HCT116 (cell line): ENCODE data around the gene TSPYL2. TPM values are rescaled to one million over a fixed set of nuclear protein-coding genes. Genes with fewer than 3 reads are reported as not detected.

ENCODE experiments used
- ATAC-seq: fragments of 200-7000 bp; cut with Tn5 transposase; 2 replicates; pipeline ENCODE4 v1.9.1; 2020; ENCODE audit warnings: mild to moderate bottlenecking, moderate library complexity
- BruUV-seq: library from RNA; stranded (reverse); fragments of 400-500 nt; replicated peaks from 2 replicates; lab custom pipeline; 2021; lab: Mats Ljungman, UMichigan
- CTCF ChIA-PET: fragments of 300-600 bp; sonication (Branson Sonifier 250); formaldehyde crosslinking; loops from one replicate; lab custom pipeline; 2021; ENCODE audit warnings: antibody characterized with exemption; lab: Charles Lee
- POLR2A ChIA-PET: fragments of 300-600, 350-600 bp; sonication (Branson Sonifier 250); formaldehyde crosslinking; loops from one replicate; lab custom pipeline; 2021; ENCODE audit warnings: antibody characterized with exemption; lab: Charles Lee
- RAD21 ChIA-PET, 2 experiments: fragments of 300-600 bp; sonication (Branson Sonifier 250); formaldehyde crosslinking; loops; one replicate each; lab custom pipeline; 2023; ENCODE audit warnings: low total read pairs in 2 of 2; ENCODE audit not compliant: uncharacterized antibody in 2 of 2, unreplicated experiment in 2 of 2, low non-redundant PET in 1 of 2; lab: Charles Lee
- DNase-seq: peaks from one replicate; pipeline ENCODE4 v3.0.0-alpha.2; 2010; ENCODE audit warnings: low read depth, low spot score
- H2AFZ ChIP-seq: fragments of 200-600 bp; shearing (Covaris generic), sonication (generic); 2 replicates; pipeline ENCODE4 v1.6.1; 2017; ENCODE audit warnings: low read depth, mixed run types, mixed read lengths, antibody characterized with exemption, low read length; ENCODE audit not compliant: poor library complexity, severe bottlenecking
- H3K27ac ChIP-seq: 2 replicates; pipeline ENCODE4 v1.5.1; 2012; ENCODE audit warnings: low read depth, low read length
- H3K27me3 ChIP-seq: fragments of 200-600 bp; sonication (generic); 2 replicates; pipeline ENCODE4 v1.6.1; 2016; ENCODE audit warnings: mixed run types, low read length, mixed read lengths; ENCODE audit not compliant: insufficient read depth
- H3K36me3 ChIP-seq, 2 experiments: fragments of 200-500 bp in 1 of 2; fragments of 200-600 bp in 1 of 2; sonication (Bioruptor generic) in 1 of 2; sonication (generic) in 1 of 2; 2 replicates each; pipeline versions ENCODE4 v1.5.1 to v1.6.1; 2014 to 2016; ENCODE audit warnings: low read length in 2 of 2, inconsistent platforms in 1 of 2, mixed read lengths in 1 of 2, mixed run types in 1 of 2; ENCODE audit not compliant: insufficient read depth in 2 of 2, control insufficient read depth in 1 of 2
- H3K4me1 ChIP-seq, 2 experiments: fragments of 200-600 bp in 1 of 2; sonication (generic) in 1 of 2; 2 replicates each; pipeline versions ENCODE4 v1.5.1 to v1.6.1; 2012 to 2017; ENCODE audit warnings: low read length in 2 of 2, inconsistent platforms in 1 of 2, mild to moderate bottlenecking in 1 of 2, mixed read lengths in 1 of 2, mixed run types in 1 of 2, moderate library complexity in 1 of 2; ENCODE audit not compliant: insufficient read depth in 2 of 2, control insufficient read depth in 1 of 2
- H3K4me2 ChIP-seq: fragments of 200-600 bp; sonication (generic); 2 replicates; pipeline ENCODE4 v1.6.1; 2017; ENCODE audit warnings: mixed run types, low read length, mixed read lengths
- H3K4me3 ChIP-seq, 2 experiments: fragments of 200-600 bp in 1 of 2; sonication (generic) in 1 of 2; replicated peaks in 1 of 2; 2 replicates each; pipeline ENCODE4 v1.5.1; 2011 to 2016; ENCODE audit warnings: low read length in 2 of 2, control low read depth in 1 of 2, low read depth in 1 of 2, mild to moderate bottlenecking in 1 of 2, mixed read lengths in 1 of 2, mixed run types in 1 of 2
- H3K79me2 ChIP-seq: fragments of 200-600 bp; sonication (generic); 2 replicates; pipeline ENCODE4 v1.6.1; 2017; ENCODE audit warnings: mild to moderate bottlenecking, mixed run types, low read length, moderate library complexity, mixed read lengths; ENCODE audit not compliant: insufficient read depth
- H3K9ac ChIP-seq: fragments of 200-600 bp; sonication (generic); 2 replicates; pipeline ENCODE4 v1.6.1; 2016; ENCODE audit warnings: low read length, mixed read lengths
- H3K9me2 ChIP-seq: fragments of 200-600 bp; sonication (generic), shearing (Covaris generic); 2 replicates; pipeline ENCODE4 v1.6.1; 2017; ENCODE audit warnings: mixed run types, mild to moderate bottlenecking, moderate library complexity; ENCODE audit not compliant: insufficient read depth
- H3K9me3 ChIP-seq, 2 experiments: fragments of 200-500 bp in 1 of 2; fragments of 200-600 bp in 1 of 2; sonication (Bioruptor generic) in 1 of 2; sonication (generic) in 1 of 2; 2 replicates each; pipeline ENCODE4 v1.6.1; 2014 to 2017; ENCODE audit warnings: low read length in 2 of 2, mixed read lengths in 2 of 2, inconsistent platforms in 1 of 2, low read depth in 1 of 2, mild to moderate bottlenecking in 1 of 2, mixed run types in 1 of 2, moderate library complexity in 1 of 2; ENCODE audit not compliant: control insufficient read depth in 1 of 2, insufficient read depth in 1 of 2
- H4K20me1 ChIP-seq: fragments of 200-600 bp; sonication (generic), shearing (Covaris generic); 2 replicates; pipeline ENCODE4 v1.6.1; 2017; ENCODE audit warnings: mixed run types, mild to moderate bottlenecking, moderate library complexity; ENCODE audit not compliant: insufficient read depth
- CBX3 ChIP-seq: IDR thresholded peaks from 2 replicates; pipeline ENCODE4 v1.6.1; 2012; ENCODE audit warnings: low read depth
- CEBPB ChIP-seq: IDR thresholded peaks from 2 replicates; pipeline ENCODE4 v1.6.1; 2012; ENCODE audit warnings: low read depth
- JUND ChIP-seq: IDR thresholded peaks from 2 replicates; pipeline ENCODE4 v1.6.1; 2012
- MAX ChIP-seq: IDR thresholded peaks from 2 replicates; pipeline ENCODE4 v1.6.1; 2012
- RAD21 ChIP-seq: IDR thresholded peaks from 2 replicates; pipeline ENCODE4 v1.6.1; 2012; ENCODE audit warnings: low read depth, mild to moderate bottlenecking
- SIN3A ChIP-seq: IDR thresholded peaks from 2 replicates; pipeline ENCODE4 v1.6.1; 2012; ENCODE audit warnings: low read depth
- SP1 ChIP-seq: IDR thresholded peaks from 2 replicates; pipeline ENCODE4 v1.6.1; 2012; ENCODE audit warnings: low read depth
- SRF ChIP-seq: IDR thresholded peaks from 2 replicates; pipeline ENCODE4 v1.6.1; 2012; ENCODE audit warnings: low read depth
- ZFX ChIP-seq: fragments of 450-650 bp; IDR thresholded peaks from 2 replicates; pipeline ENCODE4 v1.6.1; 2017
- intact Hi-C: fragments of 100-400 bp; cut with micrococcal nuclease; formaldehyde crosslinking; loops from 2 replicates; pipeline ENCODE4 v1.10.0; 2022
- total RNA-seq: library from RNA; stranded (reverse); gene quantifications from one replicate; pipeline ENCODE4 v1.2.1, GENCODE V29; 2021; ENCODE audit not compliant: unreplicated experiment

Gene TSPYL2
- total RNA-seq, 1 experiment from 2014 or later = 19.2 TPM

- no TSS peak for BruUV-seq
- RAD21 ChIA-PET = no interaction called here
- H3K4me1 ChIP-seq = no peaks in the 10 kb centered on the region
- H3K4me3 ChIP-seq = no peak overlapping the region
- DNase-seq (no peak), ATAC-seq (no peak)
- no peaks in the 10 kb centered on the region for H4K20me1 ChIP-seq
- no peak overlapping the region for H2AFZ ChIP-seq
- no peaks in the 10 kb centered on the region for H3K9me3 ChIP-seq
- no peaks in the 10 kb centered on the region for H3K36me3 ChIP-seq
- H3K27ac ChIP-seq = no peak overlapping the region
- no peak overlapping the region for H3K9ac ChIP-seq
- no peaks in the 10 kb centered on the region for H3K79me2 ChIP-seq
- H3K4me2 ChIP-seq = no peak overlapping the region
- H3K27me3 ChIP-seq = no peaks in the 10 kb centered on the region
- POLR2A ChIA-PET = no interaction called here
- no peaks in the 10 kb centered on the region for H3K9me2 ChIP-seq
- TF ChIP-seq CBX3 (no peak), CEBPB (no peak), MAX (no peak)
- intact Hi-C loops = no loop called here
- CTCF ChIA-PET = no interaction called here
These were observed 46.1 kb downstream of the TSPYL2 start for GRCh38 chrX:53128097-53128749.

GRCh38 chrX:53133400-53133799, 51.2 kb downstream of the TSPYL2 start:
- Histone ChIP-seq H2AFZ (no peak overlapping the region), H3K27me3 (no peaks in the 10 kb centered on the region), H3K36me3 (no peaks in the 10 kb centered on the region), H3K9me3 (no peaks in the 10 kb centered on the region), H3K4me2 (no peak overlapping the region), H3K9ac (no peak overlapping the region), H3K27ac (no peak overlapping the region), H3K9me2 (no peaks in the 10 kb centered on the region), H3K4me1 (no peaks in the 10 kb centered on the region), H4K20me1 (no peaks in the 10 kb centered on the region), H3K4me3 (no peak overlapping the region), H3K79me2 (no peaks in the 10 kb centered on the region)
- RAD21 ChIA-PET = no interaction called here
- POLR2A ChIA-PET = no interaction called here
- intact Hi-C loops = no loop called here
- TF ChIP-seq ZFX (no peak), MAX (no peak), RAD21 (no peak), JUND (no peak), SP1 (no peak), CBX3 (no peak), SRF (no peak), SIN3A (no peak), CEBPB (no peak)
- no TSS peak for BruUV-seq
- CTCF ChIA-PET = no interaction called here
- ATAC-seq (no peak), DNase-seq (no peak)
